ENCODE results near the gene TUBA4A.
"Not testable (repeated sequence)": the region's sequence is repeated elsewhere in the genome, so short reads cannot be mapped to it uniquely, and the experiment has no call there.

Gene TUBA4A

DNA sequence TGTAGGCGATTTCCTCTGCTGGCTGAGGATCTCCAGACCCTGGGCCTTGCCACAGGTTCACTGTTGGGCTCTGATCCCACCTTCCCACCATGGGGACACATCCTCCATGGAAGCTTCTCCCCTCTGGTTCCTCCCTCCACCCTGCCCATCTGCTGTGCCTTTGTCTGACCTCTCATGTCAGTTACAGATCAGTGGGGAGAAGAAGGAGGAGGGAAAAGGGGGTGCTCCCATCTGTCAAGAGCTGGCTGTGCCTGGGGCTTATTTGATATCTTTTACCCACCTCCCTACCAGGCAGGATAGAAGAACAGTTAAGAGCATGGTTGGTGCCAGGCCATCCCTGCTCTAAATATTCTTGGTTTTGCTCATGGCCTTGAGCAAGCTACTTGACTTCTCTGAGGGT, 13.2 kb upstream of the TUBA4A start:
- DNase-seq: no peak

- DNase-seq: no peak
Measured at GRCh38 chr2:219266232-219266631, 12.5 kb upstream of the TUBA4A start.

- DNase-seq: no peak
Measured at GRCh38 chr2:219261024-219261855, 7.5 kb upstream of the TUBA4A start.

- DNase-seq: not testable (repeated sequence)
Measured at GRCh38 chr2:219258942-219259341, 5.2 kb upstream of the TUBA4A start.

- DNase-seq: no peak
Measured at GRCh38 chr2:219254590-219255201, 978 bp upstream of the TUBA4A start.

DNA sequence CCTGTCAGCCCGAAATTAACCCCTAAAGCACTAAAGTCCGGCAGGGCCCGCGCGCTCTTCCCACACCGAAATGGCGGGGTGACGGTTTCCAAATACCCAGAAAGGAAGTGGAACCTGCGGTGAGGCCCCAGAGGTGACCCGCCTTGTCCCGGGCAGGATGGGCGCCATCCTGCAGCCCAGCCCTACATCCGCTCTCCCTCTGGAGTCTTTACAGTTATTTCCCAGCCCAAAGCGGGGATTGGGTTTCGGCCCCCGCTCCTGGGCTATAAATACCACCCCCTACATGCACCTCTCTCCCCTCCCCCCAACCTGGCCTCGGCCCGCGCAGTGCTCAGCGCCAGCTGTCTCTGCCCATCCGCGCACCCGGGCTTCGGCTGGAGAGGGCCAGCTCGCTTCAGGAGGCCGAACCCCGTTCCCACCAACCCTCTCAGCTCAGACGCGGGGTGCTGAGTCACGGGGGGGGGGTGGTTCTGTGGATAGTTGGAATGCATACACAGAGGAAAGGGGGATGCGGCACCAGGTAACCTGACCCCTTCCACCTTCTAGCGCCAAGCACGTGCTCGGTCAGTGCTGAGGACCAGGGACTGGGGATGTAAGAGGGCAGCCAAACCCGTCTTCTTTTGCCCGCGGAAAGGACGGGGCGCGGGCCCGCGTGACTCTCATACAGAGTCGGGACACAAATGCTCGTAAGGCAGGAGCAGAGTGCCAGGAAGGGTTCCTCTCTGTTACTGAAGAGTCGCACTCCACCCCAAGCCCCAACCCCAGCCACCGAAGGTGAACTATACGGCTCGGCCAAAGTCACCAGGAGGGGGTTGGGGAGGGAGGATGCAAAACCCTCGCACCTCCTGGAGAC, 592 bp downstream of the TUBA4A start, which contains the start of gene TUBA4B:
TUBA4B (plus strand) TSS at position 344 of the 853 bp plus-strand sequence; CDS start at position 509, 165 bp downstream.
- DNase-seq: peak; percentile 31

DNA sequence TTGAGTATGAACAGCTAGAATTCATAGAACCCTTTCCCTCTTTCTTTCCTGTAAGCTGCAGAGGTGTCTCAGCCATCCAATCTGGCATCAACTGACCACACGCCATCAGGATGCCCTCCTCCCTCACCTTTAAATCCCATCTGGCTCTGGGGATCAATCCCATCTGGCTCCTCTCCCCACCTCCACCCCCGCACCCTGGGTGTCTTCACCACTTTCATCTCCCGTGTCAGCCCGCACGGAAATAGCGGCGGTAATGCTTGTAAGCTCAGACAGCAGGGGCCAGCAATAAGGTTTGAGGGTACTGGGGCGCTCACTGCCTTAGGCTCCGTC, 1.2 kb downstream of the TUBA4A start:
- no peak for DNase-seq

DNA sequence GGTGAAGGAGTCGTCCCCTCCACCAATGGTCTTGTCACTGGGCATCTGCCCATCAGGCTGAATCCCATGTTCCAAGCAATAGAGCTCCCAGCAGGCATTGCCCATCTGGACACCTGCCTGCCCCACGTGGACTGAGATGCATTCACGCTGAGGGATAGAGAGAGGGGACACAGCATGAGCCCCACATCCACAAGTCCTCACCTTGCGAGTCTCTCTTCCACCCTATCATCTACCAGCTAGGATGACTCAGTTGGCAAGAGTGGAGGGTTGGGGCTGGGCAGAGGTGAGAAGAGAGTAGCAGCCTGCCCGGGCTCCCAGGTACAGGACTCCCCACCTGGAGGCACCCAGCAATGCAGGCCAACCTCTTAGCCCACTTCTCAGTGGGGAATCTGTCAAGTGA, 1.6 kb downstream of the TUBA4A start:
- peak; percentile 31 for DNase-seq

DNA sequence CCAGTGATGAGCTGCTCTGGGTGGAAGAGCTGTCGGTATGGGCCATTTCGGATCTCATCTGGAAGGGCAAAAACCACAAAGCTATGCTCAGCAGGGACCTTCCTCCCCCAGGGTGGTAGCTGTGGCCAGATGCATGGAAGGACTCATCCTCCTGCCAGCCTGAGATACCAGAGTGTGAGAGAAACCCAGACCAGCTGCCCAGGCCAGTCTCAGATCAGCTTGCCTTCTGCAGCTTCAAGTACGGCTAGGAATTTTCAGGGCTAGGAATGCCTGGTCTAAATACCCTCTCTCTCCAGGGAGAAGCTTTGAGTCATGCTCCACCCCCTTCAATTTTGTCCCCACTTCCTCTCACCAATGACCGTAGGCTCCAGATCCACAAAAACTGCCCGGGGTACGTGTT, 2.1 kb downstream of the TUBA4A start:
- no peak for DNase-seq

DNA sequence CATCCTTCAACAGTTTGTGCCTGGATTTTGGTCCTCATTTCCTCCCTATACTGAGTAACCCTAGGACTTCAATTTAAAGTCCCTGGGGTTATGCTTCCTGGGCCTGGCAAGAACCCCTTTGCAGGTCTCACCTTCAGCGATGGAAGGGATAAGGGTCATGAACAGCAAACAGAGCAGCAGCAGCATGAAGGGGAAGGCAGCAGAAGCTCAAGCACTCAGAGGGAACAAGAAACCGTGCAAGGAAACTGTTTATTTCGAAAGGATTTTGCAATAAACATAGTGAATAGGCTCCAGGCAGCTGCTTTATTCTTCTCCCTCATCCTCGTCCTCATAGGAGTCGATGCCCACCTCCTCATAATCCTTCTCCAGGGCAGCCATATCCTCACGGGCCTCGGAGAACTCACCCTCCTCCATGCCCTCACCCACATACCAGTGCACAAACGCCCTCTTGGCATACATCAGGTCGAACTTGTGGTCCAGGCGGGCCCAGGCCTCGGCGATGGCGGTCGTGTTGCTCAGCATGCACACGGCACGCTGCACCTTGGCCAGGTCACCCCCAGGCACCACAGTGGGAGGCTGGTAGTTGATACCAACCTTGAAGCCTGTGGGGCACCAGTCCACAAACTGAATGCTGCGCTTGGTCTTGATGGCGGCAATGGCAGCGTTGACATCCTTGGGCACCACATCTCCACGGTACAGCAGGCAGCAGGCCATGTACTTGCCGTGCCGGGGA, 3.5 kb downstream of the TUBA4A start:
- no peak for DNase-seq

DNA sequence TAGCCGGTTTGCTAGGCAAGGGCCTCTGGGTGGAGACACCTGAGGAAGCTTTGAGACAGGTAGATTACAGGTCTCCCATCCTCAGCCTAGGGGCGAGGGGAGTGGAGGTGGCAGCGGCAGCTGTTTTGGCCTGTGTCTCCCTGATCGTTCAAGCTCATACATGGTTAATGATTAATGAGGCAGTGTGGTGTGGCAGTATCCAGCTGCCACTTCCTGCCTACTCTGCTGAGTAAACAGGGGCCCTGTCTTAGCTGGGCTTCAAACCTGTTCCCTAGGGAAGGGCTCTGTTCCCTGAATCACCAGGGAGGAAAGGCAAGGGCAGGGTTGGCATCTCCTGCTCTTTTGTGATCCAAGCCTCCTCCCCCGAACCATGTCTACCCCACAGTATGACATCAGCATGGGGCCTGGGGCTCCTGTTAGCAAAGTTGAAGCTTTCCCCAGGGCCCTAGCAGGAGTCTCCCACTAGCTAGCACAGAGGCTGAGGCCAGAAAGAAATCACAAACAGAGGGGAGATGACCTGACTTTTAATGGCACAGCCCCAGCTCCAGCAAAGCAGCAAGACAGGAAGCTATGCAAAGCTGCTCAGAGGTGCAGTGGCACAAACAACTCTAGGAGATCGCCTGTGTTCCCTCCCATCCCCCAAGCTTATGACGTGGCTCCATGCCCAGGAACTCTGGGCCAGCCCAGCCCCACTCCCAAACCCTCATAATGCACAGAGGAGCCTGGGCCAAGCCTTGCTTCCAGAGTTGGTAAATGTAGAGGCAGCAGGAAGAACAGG, 4.3 kb downstream of the TUBA4A start:
- peak; percentile 49 for DNase-seq

DNA sequence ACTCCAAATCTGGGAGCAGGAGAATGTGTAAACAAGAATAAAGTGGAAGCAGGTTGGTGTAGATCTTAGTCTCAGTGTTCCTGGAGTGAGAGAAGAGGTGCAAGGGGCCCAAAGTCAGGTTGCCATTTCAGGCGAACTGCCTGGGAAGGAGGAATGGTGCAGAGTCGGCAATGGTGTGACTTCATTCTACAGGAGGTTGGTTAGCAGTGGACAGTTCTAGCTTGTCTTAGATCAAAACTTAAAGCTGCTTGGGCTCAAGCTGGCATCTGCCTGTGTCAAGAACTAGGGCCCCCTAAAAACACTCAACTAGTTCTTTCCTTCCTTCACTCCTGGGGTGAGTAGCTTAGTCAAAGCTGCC, 4.9 kb downstream of the TUBA4A start:
- DNase-seq: no peak

- DNase-seq: peak; percentile 65
Measured at GRCh38 chr2:219247678-219248642, 5.8 kb downstream of the TUBA4A start.

GRCh38 chr2:219246559-219246958, 7.2 kb downstream of the TUBA4A start:
- no peak for DNase-seq

DNA sequence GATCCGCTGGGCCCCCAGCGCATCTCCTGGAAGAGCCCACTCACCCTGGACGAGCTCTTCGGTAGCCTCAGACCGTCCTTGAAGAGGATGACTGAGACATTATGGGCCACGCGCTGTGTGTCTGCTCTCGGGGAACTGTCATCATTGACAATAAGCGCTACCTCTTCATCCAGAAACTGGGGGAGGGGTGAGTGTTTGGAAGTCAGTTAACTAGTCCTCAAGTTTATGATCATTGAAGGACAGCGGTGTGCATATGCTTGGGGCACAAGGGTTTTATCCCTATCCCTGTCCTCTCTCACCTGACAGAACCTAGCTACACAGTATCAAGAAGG, 7.9 kb downstream of the TUBA4A start:
- no peak for DNase-seq

GRCh38 chr2:219245148-219245898, 8.4 kb downstream of the TUBA4A start, which contains the start of the genes GLB1L and STK16:
Gene GLB1L (minus strand): TSS chr2:219245444. CDS start chr2:219243573, 1,871 bp downstream.
Gene STK16 (plus strand): TSS chr2:219245479. CDS start chr2:219246000, 521 bp downstream.
- DNase-seq: peak; percentile 89

DNA sequence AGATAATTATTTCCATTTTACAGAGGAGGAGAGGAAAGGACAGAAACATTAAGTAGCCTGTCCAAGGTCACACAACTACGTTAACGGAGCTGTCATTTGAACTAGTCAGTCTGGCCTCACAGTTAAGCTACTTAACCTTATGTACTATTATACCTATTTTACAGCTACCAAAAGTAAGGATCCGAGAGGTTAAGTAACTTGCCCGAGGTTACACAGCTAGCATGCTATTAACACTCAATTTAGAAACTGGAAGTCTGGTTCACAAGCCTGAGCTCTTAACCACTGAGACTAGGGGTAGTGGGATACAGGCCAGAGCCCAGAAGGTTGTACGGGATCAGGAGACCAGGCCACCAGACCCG, 8.9 kb downstream of the TUBA4A start:
- no peak for DNase-seq

- no peak for DNase-seq
Measured at GRCh38 chr2:219243291-219243761, 10.4 kb downstream of the TUBA4A start.

DNA sequence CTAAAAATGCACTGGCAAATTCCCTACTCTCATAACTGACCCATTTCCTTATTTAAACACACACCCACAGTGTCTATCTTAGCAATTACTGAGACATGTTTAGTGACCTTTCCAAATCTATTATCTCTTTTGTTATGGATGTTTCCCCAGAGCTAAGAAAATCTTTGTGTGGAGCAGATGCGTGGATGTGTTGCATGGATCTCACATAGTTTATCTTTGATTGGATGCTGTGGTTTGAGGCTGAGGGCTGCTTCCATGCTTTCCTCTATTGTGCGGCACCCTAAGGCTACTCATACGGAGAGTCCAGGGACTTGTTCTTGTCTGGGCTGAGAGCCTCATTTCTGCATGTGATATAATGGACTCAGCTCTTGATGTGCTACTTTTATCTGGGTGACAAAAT, 19.4 kb downstream of the TUBA4A start:
- DNase-seq: no peak

- DNase-seq: no peak
Measured at GRCh38 chr2:219230059-219230540, 23.6 kb downstream of the TUBA4A start.

All from activated gamma-delta T cell treated with Interleukin-2 at 50 U/mL for 16 hours (primary cell).